ENCODE results near the gene PDYN. TPM values are rescaled to one million over a fixed set of nuclear protein-coding genes. Genes with fewer than 3 reads are reported as not detected.

PDYN gene
- total RNA-seq, 1 donor: not detected

DNA sequence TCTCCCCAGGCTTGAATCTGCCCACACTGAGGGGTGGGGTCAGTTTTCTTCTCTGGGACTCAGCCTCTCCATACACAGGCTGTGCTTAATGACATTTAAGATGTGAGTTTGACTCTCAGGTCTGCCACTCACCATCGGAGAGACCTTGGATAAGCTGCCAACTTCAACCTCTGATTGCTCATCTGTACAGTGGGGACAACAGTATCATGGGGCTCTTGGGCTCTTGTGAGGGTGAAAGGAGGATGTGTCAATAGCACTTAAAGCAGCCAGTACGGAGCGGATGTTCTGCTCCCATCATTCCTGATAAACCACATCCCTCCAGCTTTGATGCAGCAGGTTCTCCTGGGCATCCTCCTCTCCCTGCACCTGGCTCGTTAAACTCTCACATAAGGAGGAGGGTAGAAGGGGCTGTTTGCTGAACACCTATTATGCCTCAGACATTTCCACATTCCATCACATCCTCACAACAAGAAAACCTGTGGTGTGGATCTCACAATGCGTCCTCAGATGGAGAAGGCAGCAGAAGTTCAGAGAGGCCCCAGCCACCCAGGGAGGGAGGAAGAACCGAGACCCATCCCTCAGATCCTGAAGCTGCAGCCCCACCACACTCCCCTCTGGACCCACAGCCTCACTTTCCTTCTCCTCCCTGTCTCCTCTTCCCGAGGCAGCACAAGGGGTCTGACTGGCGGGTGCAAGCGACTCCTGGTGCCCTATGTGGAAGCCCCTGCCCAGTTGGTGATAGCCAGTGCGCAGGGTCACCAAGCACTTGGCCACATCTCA lies 1.9 kb upstream of the PDYN start:
- no peak for DNase-seq (ENCODE audit: low read depth in 2 of 3, low spot score in 2 of 3)

DNA sequence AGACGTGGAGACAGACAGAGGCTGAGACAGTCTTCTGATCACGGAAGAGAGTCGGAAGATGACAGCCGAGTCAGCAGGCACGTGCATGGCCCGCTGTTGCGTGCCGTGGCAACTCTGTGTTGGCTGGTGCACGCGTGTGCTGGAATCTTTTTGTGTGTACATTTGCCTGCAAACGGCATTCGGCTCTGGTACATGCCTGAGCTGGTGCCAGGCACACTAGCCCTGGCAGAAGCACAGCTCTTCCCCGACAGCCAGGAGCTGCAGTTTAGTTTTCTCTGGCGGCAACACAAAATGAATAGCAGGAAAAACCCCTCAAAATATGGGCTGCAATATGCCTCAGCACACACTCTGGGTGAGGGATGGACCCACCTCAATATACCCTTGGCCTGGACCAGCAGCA lies 769 bp upstream of the PDYN start:
- no peak for DNase-seq (ENCODE audit: low read depth in 2 of 3, low spot score in 2 of 3)

DNA sequence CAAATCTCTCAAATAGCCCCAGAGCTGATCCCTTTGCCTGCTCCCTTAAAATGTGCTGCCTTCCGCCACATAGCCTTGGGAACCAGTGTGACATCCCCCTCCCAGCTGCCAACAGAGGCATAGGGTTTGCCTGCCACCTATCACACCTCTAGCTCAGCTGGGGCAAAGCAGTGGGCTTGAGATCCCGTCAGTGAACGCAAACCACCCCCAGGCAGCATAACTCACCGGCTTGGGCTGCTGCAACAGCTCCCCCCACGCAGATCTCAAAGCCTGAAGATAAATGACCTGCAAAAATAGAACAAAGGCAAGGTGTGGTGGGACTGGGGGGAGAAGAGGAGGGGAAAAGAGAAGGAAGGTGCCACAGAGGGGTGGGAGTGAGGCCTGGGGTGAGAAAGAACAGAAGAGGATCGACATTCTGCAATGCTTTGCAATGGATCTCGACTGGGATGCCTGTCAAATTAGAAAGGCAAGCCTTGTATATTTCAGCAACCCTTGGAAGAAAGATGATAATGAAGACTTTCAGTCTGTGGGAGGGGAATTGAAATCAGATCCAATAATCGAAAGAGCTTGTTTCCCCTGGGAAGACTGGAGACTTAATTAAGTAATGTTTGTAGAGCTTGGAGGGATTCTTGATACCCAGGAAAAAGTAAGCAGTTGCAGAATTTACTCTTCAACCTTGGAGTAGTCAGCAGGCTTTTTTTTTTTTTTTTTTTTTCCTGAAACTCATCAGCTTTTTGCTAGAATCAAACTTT lies 1.3 kb downstream of the PDYN start:
- DNase-seq (ENCODE audit: low read depth in 2 of 3, low spot score in 2 of 3): no peak

DNA sequence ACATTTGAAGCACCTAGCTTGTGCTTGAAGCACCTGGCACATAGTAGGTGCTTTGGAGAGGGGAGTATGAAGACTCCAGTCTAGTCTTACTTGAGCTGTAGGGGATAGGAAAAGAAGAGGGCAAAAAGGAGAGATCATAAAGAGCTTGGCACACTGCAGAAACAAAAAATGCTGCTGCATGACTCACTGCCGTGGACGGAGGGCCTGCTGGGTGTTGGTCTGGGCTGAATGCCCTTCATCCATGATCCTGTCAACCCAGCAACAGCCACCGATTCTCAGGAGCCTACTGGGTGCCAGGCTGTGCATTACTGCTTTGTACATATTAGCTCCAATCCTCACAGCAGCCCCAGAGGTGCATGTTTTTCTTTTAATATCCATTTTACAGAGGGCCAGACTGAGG lies 6.0 kb downstream of the PDYN start:
- DNase-seq (ENCODE audit: low read depth in 2 of 3, low spot score in 2 of 3): no peak

- DNase-seq (ENCODE audit: low read depth in 2 of 3, low spot score in 2 of 3): peak in 1 of 3 donors; percentile 8
These were observed 10.6 kb downstream of the PDYN start for GRCh38 chr20:1983301-1983700.

GRCh38 chr20:1982686-1983085 lies 11.2 kb downstream of the PDYN start:
- DNase-seq (ENCODE audit: low read depth in 2 of 3, low spot score in 2 of 3): no peak

GRCh38 chr20:1979106-1979778 lies 14.6 kb downstream of the PDYN start:
- DNase-seq (ENCODE audit: low read depth in 2 of 3, low spot score in 2 of 3): no peak

GRCh38 chr20:1975291-1975690 lies 18.6 kb downstream of the PDYN start:
- DNase-seq (ENCODE audit: low read depth in 2 of 3, low spot score in 2 of 3): no peak

- no peak for DNase-seq (ENCODE audit: low read depth in 2 of 3, low spot score in 2 of 3)
These were observed 20.0 kb downstream of the PDYN start for GRCh38 chr20:1973601-1974440.

GRCh38 chr20:1971893-1972586 lies 21.8 kb downstream of the PDYN start:
- no peak for DNase-seq (ENCODE audit: low read depth in 2 of 3, low spot score in 2 of 3)

DNA sequence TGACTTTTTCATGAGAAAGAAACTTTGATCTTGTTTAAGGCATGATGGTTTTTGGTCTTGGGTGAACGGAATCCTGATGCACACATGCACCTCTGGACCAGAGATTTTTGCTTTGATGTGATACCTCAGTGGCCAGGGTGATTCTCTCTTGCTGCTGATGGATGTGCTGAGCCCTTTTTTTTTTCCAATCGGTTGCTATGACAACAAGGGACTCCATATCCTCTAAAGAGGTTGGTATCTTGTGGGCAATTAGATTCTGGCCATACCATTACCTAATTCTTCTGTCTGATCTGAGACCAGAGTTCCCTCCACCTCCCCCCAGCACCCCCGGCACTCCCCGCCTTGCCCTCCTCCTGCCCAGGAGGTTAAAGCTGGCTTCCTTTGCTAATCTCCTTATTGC lies 24.9 kb downstream of the PDYN start:
- DNase-seq (ENCODE audit: low read depth in 2 of 3, low spot score in 2 of 3): no peak

- DNase-seq (ENCODE audit: low read depth in 2 of 3, low spot score in 2 of 3): peak; percentile 40 to 83 (median 75)
These were observed 28.1 kb downstream of the PDYN start for GRCh38 chr20:1965520-1966351.

GRCh38 chr20:1964659-1965405 lies 29.0 kb downstream of the PDYN start:
- DNase-seq (ENCODE audit: low read depth in 2 of 3, low spot score in 2 of 3): peak in 1 of 3 donors; percentile 11

DNA sequence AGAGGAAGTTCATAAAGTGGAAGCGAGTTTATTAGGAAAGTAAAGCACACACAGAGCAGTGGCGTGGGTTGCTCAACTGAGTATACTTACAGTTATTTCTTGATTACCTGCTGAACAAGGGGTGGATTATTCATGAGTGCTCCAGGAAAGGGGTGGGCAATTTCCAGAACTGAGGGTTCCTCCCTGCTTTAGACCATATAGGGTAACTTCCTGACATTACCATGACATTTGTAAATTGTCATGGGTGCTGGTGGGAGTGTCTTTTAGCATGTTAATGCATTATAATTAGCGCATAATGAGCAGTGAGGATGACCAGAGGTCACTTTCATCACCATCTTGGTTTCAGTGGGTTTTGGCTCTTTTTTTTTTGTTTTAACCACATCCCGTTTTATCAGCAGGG lies 29.8 kb downstream of the PDYN start:
- DNase-seq (ENCODE audit: low read depth in 2 of 3, low spot score in 2 of 3): no peak

- DNase-seq (ENCODE audit: low read depth in 2 of 3, low spot score in 2 of 3): no peak
These were observed 32.5 kb downstream of the PDYN start for GRCh38 chr20:1961374-1961773.

- DNase-seq (ENCODE audit: low read depth in 2 of 3, low spot score in 2 of 3): no peak
These were observed 34.7 kb downstream of the PDYN start for GRCh38 chr20:1959156-1959555.

- DNase-seq (ENCODE audit: low read depth in 2 of 3, low spot score in 2 of 3): no peak
These were observed 35.4 kb downstream of the PDYN start for GRCh38 chr20:1958426-1958825.

GRCh38 chr20:1955217-1955616 lies 38.6 kb downstream of the PDYN start:
- no peak for DNase-seq (ENCODE audit: low read depth in 2 of 3, low spot score in 2 of 3)

DNA sequence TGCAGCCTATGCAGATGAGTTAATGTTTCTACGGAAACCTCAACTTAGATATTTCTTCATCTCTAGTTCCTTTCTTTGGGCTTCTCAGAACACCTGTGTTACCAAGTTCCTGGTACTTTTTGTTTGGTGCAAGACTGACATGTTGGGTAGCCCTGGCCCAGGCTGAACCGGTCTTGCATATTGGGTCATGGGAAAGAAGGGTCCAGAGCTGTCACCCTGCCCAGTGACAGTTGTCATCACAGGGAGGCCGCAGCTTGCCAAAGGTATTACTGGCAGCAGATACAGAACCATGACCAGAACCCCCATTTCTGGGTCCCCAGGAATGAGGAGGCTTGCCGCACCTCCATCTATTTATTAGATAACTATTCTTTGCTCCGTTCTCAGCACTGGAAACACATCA lies 40.2 kb downstream of the PDYN start:
- no peak for DNase-seq (ENCODE audit: low read depth in 2 of 3, low spot score in 2 of 3)

Data from hematopoietic multipotent progenitor cell (in vitro differentiated cells).